ENCODE results near the gene FOXK1. TPM values are rescaled to one million over a fixed set of nuclear protein-coding genes. Genes with fewer than 3 reads are reported as not detected.

The FOXK1 gene
- total RNA-seq, 2 donors from 2014 or later = 29.6 to 30.8 TPM

GRCh38 chr7:4659551-4660286 lies 22.4 kb upstream of the FOXK1 start:
- no peak for TF ChIP-seq CTCF (IDR thresholded peaks at IDR 0.05)
- Histone ChIP-seq H3K9ac (ENCODE audit: low read depth in 2 of 2, low read length in 2 of 2) (no peak overlapping the region), H3K36me3 (no peaks in the 10 kb centered on the region), H3K27ac (no peak overlapping the region), H3K9me3 (no peaks in the 10 kb centered on the region), H3K4me1 (no peaks in the 10 kb centered on the region), H3K27me3 (no peaks in the 10 kb centered on the region), H3K4me3 (no peak overlapping the region)
- no peak for DNase-seq
- intact Hi-C loops (cut with DNase I) = no loop called here

GRCh38 chr7:4661871-4662270 lies 20.2 kb upstream of the FOXK1 start:
- intact Hi-C loops (cut with DNase I) = no loop called here
- H3K36me3 ChIP-seq = no peaks in the 10 kb centered on the region
- TF ChIP-seq CTCF (IDR thresholded peaks at IDR 0.05) = no peak
- no peak overlapping the region for H3K4me3 ChIP-seq
- no peak overlapping the region for H3K27ac ChIP-seq
- peak overlapping the region in 1 of 2 donors; percentile 30 for H3K9ac ChIP-seq (ENCODE audit: low read depth in 2 of 2, low read length in 2 of 2)
- no peaks in the 10 kb centered on the region for H3K9me3 ChIP-seq
- H3K4me1 ChIP-seq = no peaks in the 10 kb centered on the region
- no peaks in the 10 kb centered on the region for H3K27me3 ChIP-seq
- DNase-seq = no peak

DNA sequence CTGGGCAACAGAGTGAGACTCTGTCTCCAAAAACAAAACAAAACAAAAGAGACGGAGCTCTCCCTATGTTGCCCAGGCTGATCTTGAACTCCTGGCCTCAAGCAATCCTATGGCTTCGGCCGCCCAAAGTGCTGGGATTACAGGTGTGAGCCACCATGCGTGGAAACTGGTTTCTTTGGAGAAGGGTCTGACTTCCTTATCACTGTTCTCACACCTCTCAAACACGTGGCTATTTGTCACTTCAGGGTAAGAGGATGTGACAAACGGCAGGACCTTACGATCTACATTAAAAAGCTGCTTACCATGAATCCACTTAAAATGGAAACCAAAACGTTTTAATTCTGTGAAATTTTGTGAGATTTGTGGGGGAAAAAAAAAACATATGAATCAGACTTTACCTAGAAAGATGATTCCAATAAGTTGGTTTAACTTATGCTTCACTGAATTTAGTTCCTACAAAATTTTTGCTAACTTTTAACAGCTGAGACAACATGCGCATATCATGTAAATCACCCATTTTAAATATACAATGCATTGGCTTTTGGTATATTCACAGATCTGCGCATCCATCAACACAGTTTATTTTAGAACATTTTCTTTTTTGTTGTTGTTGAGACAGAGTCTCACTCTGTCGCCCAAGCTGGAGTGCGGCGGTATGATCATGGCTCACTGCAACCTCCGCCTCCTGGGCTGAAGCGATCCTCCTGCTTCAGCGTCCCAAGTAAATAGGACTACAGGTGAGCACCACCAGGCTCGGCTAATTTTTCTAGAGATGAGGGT lies 18.7 kb upstream of the FOXK1 start:
- intact Hi-C loops (cut with DNase I) = no loop called here
- Histone ChIP-seq H3K4me1 (no peaks in the 10 kb centered on the region), H3K27ac (no peak overlapping the region), H3K4me3 (no peak overlapping the region), H3K9ac (ENCODE audit: low read depth in 2 of 2, low read length in 2 of 2) (no peak overlapping the region), H3K9me3 (no peaks in the 10 kb centered on the region), H3K27me3 (no peaks in the 10 kb centered on the region), H3K36me3 (no peaks in the 10 kb centered on the region)
- DNase-seq = no peak
- TF ChIP-seq CTCF (IDR thresholded peaks at IDR 0.05) = no peak

DNA sequence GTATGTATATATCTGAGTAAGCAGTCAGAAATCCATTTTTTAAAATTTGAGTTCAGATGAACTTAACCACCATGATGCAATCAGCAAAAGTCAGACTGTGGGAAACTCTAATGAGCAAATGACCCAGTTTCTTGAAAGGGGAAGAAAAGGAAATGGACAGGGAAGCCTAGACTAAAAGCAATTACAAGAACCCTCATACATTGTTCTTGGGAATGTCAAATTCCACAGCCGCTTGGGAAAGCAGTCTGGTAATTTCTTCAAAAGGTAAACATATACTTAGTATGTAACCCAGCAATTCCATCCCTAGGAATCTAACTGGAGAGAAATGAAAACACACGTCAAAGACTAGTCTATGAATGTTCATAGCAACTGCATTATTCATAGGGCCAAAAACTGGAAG lies 16.4 kb upstream of the FOXK1 start:
- no peaks in the 10 kb centered on the region for H3K27me3 ChIP-seq
- H3K27ac ChIP-seq = no peak overlapping the region
- H3K4me3 ChIP-seq = no peak overlapping the region
- no peak for DNase-seq
- H3K9ac ChIP-seq (ENCODE audit: low read depth in 2 of 2, low read length in 2 of 2) = no peak overlapping the region
- no peaks in the 10 kb centered on the region for H3K36me3 ChIP-seq
- intact Hi-C loops (cut with DNase I) = no loop called here
- H3K4me1 ChIP-seq = no peaks in the 10 kb centered on the region
- no peaks in the 10 kb centered on the region for H3K9me3 ChIP-seq
- no peak for TF ChIP-seq CTCF (IDR thresholded peaks at IDR 0.05)

GRCh38 chr7:4667776-4668509 lies 14.2 kb upstream of the FOXK1 start:
- no peak for DNase-seq
- Histone ChIP-seq H3K4me1 (no peaks in the 10 kb centered on the region), H3K27ac (no peak overlapping the region), H3K9me3 (no peaks in the 10 kb centered on the region), H3K4me3 (no peak overlapping the region), H3K36me3 (no peaks in the 10 kb centered on the region), H3K27me3 (no peaks in the 10 kb centered on the region), H3K9ac (ENCODE audit: low read depth in 2 of 2, low read length in 2 of 2) (no peak overlapping the region)
- intact Hi-C loops (cut with DNase I) = no loop called here
- no peak for TF ChIP-seq CTCF (IDR thresholded peaks at IDR 0.05)

All from colonic mucosa (tissue), 4 donors.